Fibroblast of peridontal ligament (primary cell): ENCODE measurements around the gene RAB3GAP2.
"Not testable (repeated sequence)": the region's sequence is repeated elsewhere in the genome, so short reads cannot be mapped to it uniquely, and the experiment has no call there.

Source experiments
- DNase-seq: peaks from one replicate; pipeline ENCODE4 v3.0.0-alpha.2; 2010; ENCODE audit errors: extremely low read depth

The RAB3GAP2 gene

GRCh38 chr1:220239966-220240365 lies 32.3 kb downstream of the RAB3GAP2 start:
- no peak for DNase-seq

- DNase-seq: no peak
Observed at GRCh38 chr1:220239213-220239612, 33.0 kb downstream of the RAB3GAP2 start.

GRCh38 chr1:220236278-220236677 lies 36.0 kb downstream of the RAB3GAP2 start:
- DNase-seq: not testable (repeated sequence)

- DNase-seq: no peak
Observed at GRCh38 chr1:220235462-220235861, 36.8 kb downstream of the RAB3GAP2 start.

GRCh38 chr1:220233927-220234326 lies 38.3 kb downstream of the RAB3GAP2 start:
- DNase-seq: no peak

GRCh38 chr1:220229771-220230170 lies 42.5 kb downstream of the RAB3GAP2 start:
- DNase-seq: no peak

- DNase-seq: no peak
Observed at GRCh38 chr1:220227393-220227792, 44.9 kb downstream of the RAB3GAP2 start.

GRCh38 chr1:220226752-220227151 lies 45.5 kb downstream of the RAB3GAP2 start:
- DNase-seq: no peak

GRCh38 chr1:220225957-220226356 lies 46.3 kb downstream of the RAB3GAP2 start:
- no peak for DNase-seq

- DNase-seq: no peak
Observed at GRCh38 chr1:220224611-220225124, 47.6 kb downstream of the RAB3GAP2 start.

- no peak for DNase-seq
Observed at GRCh38 chr1:220224033-220224432, 48.2 kb downstream of the RAB3GAP2 start.

- no peak for DNase-seq
Observed at GRCh38 chr1:220222939-220223338, 49.3 kb downstream of the RAB3GAP2 start.

GRCh38 chr1:220221670-220222069 lies 50.6 kb downstream of the RAB3GAP2 start:
- no peak for DNase-seq

- no peak for DNase-seq
Observed at GRCh38 chr1:220221269-220221668, 51.0 kb downstream of the RAB3GAP2 start.

- not testable (repeated sequence) for DNase-seq
Observed at GRCh38 chr1:220220699-220221040, 51.6 kb downstream of the RAB3GAP2 start.

- no peak for DNase-seq
Observed at GRCh38 chr1:220219865-220220698, 52.2 kb downstream of the RAB3GAP2 start.

- DNase-seq: peak; percentile 38
Observed at GRCh38 chr1:220219136-220219442, 53.2 kb downstream of the RAB3GAP2 start.

GRCh38 chr1:220218397-220219135 lies 53.7 kb downstream of the RAB3GAP2 start:
- DNase-seq: peak; percentile 80

GRCh38 chr1:220217383-220217988 lies 54.8 kb downstream of the RAB3GAP2 start:
- no peak for DNase-seq

- no peak for DNase-seq
Observed at GRCh38 chr1:220213382-220213983, 58.8 kb downstream of the RAB3GAP2 start.

- DNase-seq: no peak
Observed at GRCh38 chr1:220207411-220207810, 64.8 kb downstream of the RAB3GAP2 start.

GRCh38 chr1:220204758-220205157 lies 67.5 kb downstream of the RAB3GAP2 start:
- DNase-seq: not testable (repeated sequence)
